ENCODE results near the gene ATRAID.
A peak's percentile ranks its signal among the peaks of the same experiment; 100 is the strongest.

ATRAID gene

DNA sequence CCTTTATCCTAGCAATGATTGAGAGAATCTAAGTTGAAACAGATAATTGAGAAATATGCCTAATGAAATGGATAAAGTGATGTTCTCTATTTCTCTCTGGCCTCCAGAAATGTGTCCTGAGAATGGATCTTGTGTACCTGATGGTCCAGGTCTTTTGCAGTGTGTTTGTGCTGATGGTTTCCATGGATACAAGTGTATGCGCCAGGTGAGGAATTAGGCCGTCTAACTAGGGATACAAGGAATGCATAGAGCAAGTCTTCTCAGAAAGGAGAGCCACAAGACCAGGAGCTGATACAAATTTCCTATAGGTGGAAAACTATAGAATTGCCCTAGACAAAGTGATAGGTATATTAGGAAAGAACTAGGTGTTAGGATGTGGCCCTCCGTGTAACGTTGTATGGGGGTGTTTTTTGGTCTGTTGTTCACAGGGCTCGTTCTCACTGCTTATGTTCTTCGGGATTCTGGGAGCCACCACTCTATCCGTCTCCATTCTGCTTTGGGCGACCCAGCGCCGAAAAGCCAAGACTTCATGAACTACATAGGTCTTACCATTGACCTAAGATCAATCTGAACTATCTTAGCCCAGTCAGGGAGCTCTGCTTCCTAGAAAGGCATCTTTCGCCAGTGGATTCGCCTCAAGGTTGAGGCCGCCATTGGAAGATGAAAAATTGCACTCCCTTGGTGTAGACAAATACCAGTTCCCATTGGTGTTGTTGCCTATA, 4.7 kb downstream of the ATRAID start:
- in situ Hi-C loops (cut with MboI; ENCODE audit: low pct_unique_long_range_greater_than_20kb, low sequenced_read_pairs), result no loop called here
- no peak for DNase-seq

DNA sequence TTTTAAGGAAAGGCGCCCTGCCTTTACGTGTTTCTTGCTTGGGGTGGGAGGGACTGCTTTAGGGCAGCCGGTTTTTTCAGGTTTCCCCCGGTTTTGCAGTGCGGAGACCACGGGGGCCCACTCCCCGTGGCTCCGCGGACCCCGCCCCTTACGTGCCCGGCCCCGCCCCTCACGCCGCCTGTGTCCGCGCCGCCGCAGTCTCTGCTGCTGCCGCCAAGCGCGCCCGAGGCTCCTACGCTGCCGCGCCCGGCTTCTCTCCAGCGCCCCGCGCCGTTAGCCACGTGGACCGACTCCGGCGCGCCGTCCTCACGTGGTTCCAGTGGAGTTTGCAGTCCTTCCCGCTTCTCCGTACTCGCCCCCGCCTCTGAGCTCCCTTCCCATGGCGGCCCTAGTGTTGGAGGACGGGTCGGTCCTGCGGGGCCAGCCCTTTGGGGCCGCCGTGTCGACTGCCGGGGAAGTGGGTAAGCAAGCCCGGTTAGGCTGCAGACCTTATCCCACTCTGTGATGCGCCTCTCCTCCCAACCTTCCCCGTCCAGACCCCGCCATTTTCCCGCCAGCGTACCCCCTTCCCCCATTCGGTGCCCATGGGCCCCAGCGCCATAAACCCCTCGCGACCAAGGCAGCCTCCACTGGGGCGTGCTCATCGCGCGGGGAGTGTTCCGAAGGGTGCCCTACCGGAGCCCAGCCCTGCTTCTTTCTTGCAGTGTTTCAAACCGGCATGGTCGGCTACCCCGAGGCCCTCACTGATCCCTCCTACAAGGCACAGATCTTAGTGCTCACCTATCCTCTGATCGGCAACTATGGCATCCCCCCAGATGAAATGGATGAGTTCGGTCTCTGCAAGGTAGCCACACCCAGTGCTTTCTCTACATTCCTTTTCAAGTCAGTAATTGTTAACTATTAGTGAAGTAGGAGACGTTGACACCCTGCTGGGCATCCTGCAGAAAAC, 5.6 kb downstream of the ATRAID start, which contains the start of gene CAD:
CAD (plus strand) TSS at position 197 of the 949 bp plus-strand sequence; CDS start at position 380, 183 bp downstream.
- DNase-seq, result peak; percentile 87
- in situ Hi-C loops (cut with MboI; ENCODE audit: low pct_unique_long_range_greater_than_20kb, low sequenced_read_pairs), result no loop called here

DNA sequence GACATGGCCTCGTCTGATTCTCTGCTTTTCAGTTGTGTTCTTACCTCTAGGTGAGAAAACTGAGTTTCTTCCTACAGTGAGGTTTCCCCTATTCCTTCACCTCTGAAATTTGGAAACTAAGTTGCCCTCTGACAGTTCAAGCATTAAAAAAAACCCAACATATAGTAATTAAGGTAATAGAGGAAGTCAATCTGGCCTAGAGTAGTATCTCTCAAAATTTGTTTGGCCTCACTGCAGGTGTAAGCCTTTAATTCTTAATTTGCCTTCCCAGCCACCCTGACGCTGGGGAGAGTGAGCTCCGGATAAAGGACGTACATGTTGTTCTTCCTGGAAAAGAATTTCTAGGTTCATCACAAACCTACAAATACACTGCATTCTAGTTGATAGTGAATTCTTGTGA, 6.8 kb downstream of the ATRAID start:
- DNase-seq, result peak; percentile 18
- in situ Hi-C loops (cut with MboI; ENCODE audit: low pct_unique_long_range_greater_than_20kb, low sequenced_read_pairs), result no loop called here

DNA sequence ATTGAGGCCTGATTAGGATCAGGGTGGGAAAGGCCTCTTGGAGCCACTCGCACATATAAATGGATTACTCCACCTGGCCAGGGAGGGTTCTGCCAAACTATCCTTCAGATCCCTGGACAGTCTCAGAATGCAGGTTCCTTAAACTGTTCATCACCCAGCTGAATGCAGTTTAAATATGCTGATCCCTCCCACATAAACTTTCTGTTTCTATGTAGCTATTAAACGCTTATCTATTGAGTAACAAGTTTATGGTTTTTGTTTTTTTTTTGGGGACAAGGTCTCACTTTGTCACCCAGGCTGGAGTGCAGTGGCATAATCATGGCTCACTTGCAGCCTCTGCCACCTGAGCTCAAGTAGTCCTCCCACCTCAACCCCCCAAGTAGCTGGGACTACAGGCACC, 7.2 kb downstream of the ATRAID start:
- DNase-seq, result no peak
- in situ Hi-C loops (cut with MboI; ENCODE audit: low pct_unique_long_range_greater_than_20kb, low sequenced_read_pairs), result no loop called here

GRCh38 chr2:27220091-27220490, 8.2 kb downstream of the ATRAID start:
- in situ Hi-C loops (cut with MboI; ENCODE audit: low pct_unique_long_range_greater_than_20kb, low sequenced_read_pairs), result no loop called here
- no peak for DNase-seq

- in situ Hi-C loops (cut with MboI; ENCODE audit: low pct_unique_long_range_greater_than_20kb, low sequenced_read_pairs), result no loop called here
These were observed 9.3 kb downstream of the ATRAID start for GRCh38 chr2:27221166-27221565.

DNA sequence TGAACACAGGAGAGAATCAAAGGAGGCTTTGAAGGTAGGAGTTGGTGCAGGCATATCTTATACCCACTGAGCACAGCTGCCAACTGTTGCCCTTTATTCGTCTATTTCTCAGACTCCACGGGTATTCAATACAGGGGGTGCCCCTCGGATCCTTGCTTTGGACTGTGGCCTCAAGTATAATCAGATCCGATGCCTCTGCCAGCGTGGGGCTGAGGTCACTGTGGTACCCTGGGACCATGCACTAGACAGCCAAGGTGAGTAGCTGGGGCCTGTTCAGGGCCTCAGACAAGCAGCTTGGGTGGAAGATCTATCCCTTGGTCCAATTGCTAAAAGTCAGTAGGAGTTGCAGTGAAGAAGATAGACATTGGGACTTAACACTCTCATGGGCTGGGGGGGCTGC, 10.6 kb downstream of the ATRAID start:
- in situ Hi-C loops (cut with MboI; ENCODE audit: low pct_unique_long_range_greater_than_20kb, low sequenced_read_pairs), result no loop called here
- DNase-seq, result no peak

More at GRCh38 chr2:27221166-27221565, 9.3 kb downstream of the ATRAID start:
- DNase-seq, result no peak

DNA sequence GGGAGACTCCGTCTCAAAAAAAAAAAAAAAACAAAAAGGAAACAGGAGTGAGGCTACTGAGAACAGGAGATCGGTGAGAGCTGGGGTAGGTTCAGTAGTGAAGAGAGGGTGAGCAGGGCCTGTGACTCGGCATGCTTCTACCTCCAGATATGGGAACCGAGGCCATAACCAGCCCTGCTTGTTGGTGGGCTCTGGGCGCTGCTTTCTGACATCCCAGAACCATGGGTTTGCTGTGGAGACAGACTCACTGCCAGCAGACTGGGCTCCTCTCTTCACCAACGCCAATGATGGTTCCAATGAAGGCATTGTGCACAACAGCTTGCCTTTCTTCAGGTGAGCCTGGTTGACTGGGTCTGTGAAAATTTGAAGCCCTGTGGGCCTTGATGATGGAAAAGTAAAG, 11.6 kb downstream of the ATRAID start:
- in situ Hi-C loops (cut with MboI; ENCODE audit: low pct_unique_long_range_greater_than_20kb, low sequenced_read_pairs), result no loop called here
- DNase-seq, result no peak

DNA sequence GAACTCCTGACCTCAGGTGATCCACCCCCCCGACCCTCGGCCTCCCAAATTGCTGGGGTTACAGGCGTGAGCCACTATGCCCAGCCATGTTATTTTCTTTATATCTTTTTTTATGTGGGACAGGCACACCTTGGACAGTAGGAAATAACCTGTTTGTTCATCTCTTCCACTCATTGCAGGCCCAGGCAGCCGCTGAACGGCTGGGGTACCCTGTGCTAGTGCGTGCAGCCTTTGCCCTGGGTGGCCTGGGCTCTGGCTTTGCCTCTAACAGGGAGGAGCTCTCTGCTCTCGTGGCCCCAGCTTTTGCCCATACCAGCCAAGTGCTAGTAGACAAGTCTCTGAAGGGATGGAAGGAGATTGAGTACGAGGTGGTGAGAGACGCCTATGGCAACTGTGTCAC, 13.7 kb downstream of the ATRAID start:
- DNase-seq, result no peak

DNA sequence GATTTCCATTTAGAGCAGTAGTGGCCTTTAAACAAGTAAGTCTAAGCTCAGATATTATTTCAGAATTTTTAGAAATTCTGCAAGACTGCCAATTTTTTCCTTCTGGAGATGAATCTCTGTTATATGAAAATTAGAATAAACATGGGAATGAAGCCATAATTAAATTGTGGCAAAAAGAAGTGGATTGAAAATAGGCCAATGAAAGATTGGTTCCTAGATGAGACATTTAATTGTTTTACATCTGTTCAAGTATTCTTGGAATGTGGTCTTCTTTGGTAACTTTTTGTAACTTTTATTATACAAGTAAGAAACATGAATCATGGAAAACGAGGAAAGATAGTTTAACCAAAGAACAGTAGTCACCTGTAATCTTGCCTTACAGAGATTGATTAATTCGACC, 15.7 kb downstream of the ATRAID start:
- in situ Hi-C loops (cut with MboI; ENCODE audit: low pct_unique_long_range_greater_than_20kb, low sequenced_read_pairs), result no loop called here
- DNase-seq, result no peak

More for the DNA sequence above, 13.7 kb downstream of the ATRAID start:
- in situ Hi-C loops (cut with MboI; ENCODE audit: low pct_unique_long_range_greater_than_20kb, low sequenced_read_pairs), result no loop called here

- in situ Hi-C loops (cut with MboI; ENCODE audit: low pct_unique_long_range_greater_than_20kb, low sequenced_read_pairs), result no loop called here
- no peak for DNase-seq
These were observed 20.1 kb downstream of the ATRAID start for GRCh38 chr2:27231921-27232320.

- no peak for DNase-seq
- in situ Hi-C loops (cut with MboI; ENCODE audit: low pct_unique_long_range_greater_than_20kb, low sequenced_read_pairs), result no loop called here
These were observed 21.5 kb downstream of the ATRAID start for GRCh38 chr2:27233341-27233740.

DNA sequence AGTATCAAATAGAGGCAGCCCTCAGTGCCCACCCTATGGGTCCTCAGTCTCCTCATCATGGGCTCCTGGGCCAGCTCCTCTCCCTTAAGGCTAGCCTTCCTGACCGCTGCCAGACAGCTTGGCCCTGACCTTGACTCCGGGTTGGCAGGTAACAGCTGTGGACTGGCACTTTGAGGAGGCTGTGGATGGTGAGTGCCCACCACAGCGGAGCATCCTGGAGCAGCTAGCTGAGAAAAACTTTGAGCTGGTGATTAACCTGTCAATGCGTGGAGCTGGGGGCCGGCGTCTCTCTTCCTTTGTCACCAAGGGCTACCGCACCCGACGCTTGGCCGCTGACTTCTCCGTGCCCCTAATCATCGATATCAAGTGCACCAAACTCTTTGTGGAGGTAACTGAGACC, 24.3 kb downstream of the ATRAID start:
- in situ Hi-C loops (cut with MboI; ENCODE audit: low pct_unique_long_range_greater_than_20kb, low sequenced_read_pairs), result no loop called here
- DNase-seq, result no peak

GRCh38 chr2:27236626-27237025, 24.8 kb downstream of the ATRAID start:
- DNase-seq, result no peak
- in situ Hi-C loops (cut with MboI; ENCODE audit: low pct_unique_long_range_greater_than_20kb, low sequenced_read_pairs), result no loop called here

DNA sequence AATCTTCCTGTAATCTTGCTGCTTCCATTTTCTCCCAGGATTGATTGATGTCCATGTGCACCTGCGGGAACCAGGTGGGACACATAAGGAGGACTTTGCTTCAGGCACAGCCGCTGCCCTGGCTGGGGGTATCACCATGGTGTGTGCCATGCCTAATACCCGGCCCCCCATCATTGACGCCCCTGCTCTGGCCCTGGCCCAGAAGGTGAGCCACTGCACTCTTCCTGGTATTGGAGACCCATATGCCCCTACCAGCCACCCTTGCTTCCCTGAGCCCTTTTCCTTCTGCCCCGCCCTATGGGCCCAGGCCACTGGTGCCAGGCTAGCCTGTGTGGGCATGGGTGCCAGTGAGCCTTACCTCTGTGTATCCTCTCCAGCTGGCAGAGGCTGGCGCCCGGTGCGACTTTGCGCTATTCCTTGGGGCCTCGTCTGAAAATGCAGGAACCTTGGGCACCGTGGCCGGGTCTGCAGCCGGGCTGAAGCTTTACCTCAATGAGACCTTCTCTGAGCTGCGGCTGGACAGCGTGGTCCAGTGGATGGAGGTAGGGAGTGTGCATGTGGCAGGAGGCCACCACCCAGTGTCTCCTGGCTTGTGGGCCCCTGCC, 25.6 kb downstream of the ATRAID start:
- in situ Hi-C loops (cut with MboI; ENCODE audit: low pct_unique_long_range_greater_than_20kb, low sequenced_read_pairs), result no loop called here
- no peak for DNase-seq

- DNase-seq, result no peak
- in situ Hi-C loops (cut with MboI; ENCODE audit: low pct_unique_long_range_greater_than_20kb, low sequenced_read_pairs), result no loop called here
These were observed 27.1 kb downstream of the ATRAID start for GRCh38 chr2:27238976-27239375.

GRCh38 chr2:27240406-27240805, 28.6 kb downstream of the ATRAID start:
- in situ Hi-C loops (cut with MboI; ENCODE audit: low pct_unique_long_range_greater_than_20kb, low sequenced_read_pairs), result no loop called here
- DNase-seq, result no peak

DNA sequence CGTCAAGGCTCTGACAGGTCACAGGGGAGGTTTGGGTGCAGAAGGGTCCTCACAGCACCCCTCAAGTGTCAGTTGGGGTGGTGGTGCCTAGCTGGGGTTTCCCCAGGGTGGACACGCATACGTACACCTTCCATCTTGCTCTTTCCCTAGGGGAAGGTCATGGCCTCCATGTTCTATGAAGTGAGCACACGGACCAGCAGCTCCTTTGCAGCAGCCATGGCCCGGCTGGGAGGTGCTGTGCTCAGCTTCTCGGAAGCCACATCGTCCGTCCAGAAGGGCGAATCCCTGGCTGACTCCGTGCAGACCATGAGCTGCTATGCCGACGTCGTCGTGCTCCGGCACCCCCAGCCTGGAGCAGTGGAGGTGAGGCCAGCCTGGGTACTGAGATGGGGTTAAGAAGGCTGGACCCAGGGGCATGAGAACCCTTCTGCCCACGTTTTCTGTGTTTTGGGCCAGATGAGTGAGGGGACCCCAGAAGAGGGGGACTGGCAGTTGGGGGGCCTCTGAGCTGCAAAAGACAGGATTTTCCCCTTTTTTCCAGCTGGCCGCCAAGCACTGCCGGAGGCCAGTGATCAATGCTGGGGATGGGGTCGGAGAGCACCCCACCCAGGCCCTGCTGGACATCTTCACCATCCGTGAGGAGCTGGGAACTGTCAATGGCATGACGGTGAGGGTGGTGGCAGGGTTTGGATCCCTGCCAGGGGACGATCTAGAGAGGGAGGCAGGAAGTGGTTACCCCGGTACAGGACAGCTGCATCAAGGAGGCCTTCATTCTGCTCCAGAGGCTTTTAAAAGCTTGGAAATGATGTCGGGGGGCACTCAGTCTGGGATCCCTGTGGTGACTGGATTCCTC, 30.1 kb downstream of the ATRAID start:
- in situ Hi-C loops (cut with MboI; ENCODE audit: low pct_unique_long_range_greater_than_20kb, low sequenced_read_pairs), result no loop called here
- no peak for DNase-seq

- in situ Hi-C loops (cut with MboI; ENCODE audit: low pct_unique_long_range_greater_than_20kb, low sequenced_read_pairs), result no loop called here
- DNase-seq, result no peak
These were observed 30.7 kb downstream of the ATRAID start for GRCh38 chr2:27242614-27242951.

Data from KBM-7 (cell line).